Hypothalamus (tissue), 51 donors: ENCODE results near the gene DYRK3.

Experiments used
- DNase-seq, 51 donors: peaks; one replicate each; lab custom pipeline; 2025; lab: John Stamatoyannopoulos, UW

The DYRK3 gene

GRCh38 chr1:206679738-206680211 is 44.4 kb downstream of the DYRK3 start:
- DNase-seq: peak in 1 of 51 donors; percentile 21

GRCh38 chr1:206680279-206680678 is 44.9 kb downstream of the DYRK3 start:
- peak in 8 of 51 donors; percentile 1 to 19 (median 12) for DNase-seq

- no peak for DNase-seq
Measured at GRCh38 chr1:206681359-206681758, 46.0 kb downstream of the DYRK3 start.

GRCh38 chr1:206682111-206682510 is 46.8 kb downstream of the DYRK3 start:
- DNase-seq: no peak

- no peak for DNase-seq
Measured at GRCh38 chr1:206683313-206683712, 48.0 kb downstream of the DYRK3 start.

GRCh38 chr1:206684003-206684402 is 48.7 kb downstream of the DYRK3 start:
- no peak for DNase-seq

GRCh38 chr1:206684478-206685333 is 49.4 kb downstream of the DYRK3 start, which contains the start of gene MAPKAPK2:
Gene MAPKAPK2, plus strand, starts transcription at chr1:206684905. Its CDS starts 325 bp downstream, at chr1:206685230.
- DNase-seq: peak in 50 of 51 donors; percentile 8 to 91 (median 74)

GRCh38 chr1:206685334-206685768 is 50.0 kb downstream of the DYRK3 start:
- peak in 8 of 51 donors; percentile 36 to 69 (median 49) for DNase-seq

- DNase-seq: peak in 20 of 51 donors; percentile 10 to 65 (median 35)
Measured at GRCh38 chr1:206685769-206686477, 50.6 kb downstream of the DYRK3 start.

GRCh38 chr1:206686478-206687249 is 51.3 kb downstream of the DYRK3 start:
- DNase-seq: no peak

- DNase-seq: no peak
Measured at GRCh38 chr1:206687251-206687914, 52.0 kb downstream of the DYRK3 start.

- no peak for DNase-seq
Measured at GRCh38 chr1:206687915-206688442, 52.6 kb downstream of the DYRK3 start.

GRCh38 chr1:206690516-206690915 is 55.2 kb downstream of the DYRK3 start:
- peak in 27 of 51 donors; percentile 10 to 70 (median 38) for DNase-seq

GRCh38 chr1:206691604-206692003 is 56.3 kb downstream of the DYRK3 start:
- peak in 4 of 51 donors; percentile 11 to 26 (median 12) for DNase-seq

GRCh38 chr1:206693029-206693428 is 57.7 kb downstream of the DYRK3 start:
- DNase-seq: peak in 30 of 51 donors; percentile 11 to 70 (median 34)

- DNase-seq: peak in 1 of 51 donors; percentile 27
Measured at GRCh38 chr1:206693592-206693991, 58.3 kb downstream of the DYRK3 start.

- no peak for DNase-seq
Measured at GRCh38 chr1:206694171-206695124, 59.1 kb downstream of the DYRK3 start.

GRCh38 chr1:206695733-206696132 is 60.4 kb downstream of the DYRK3 start:
- no peak for DNase-seq
